ENCODE measurements around the gene GAB2.
A peak's percentile ranks its signal among the peaks of the same experiment; 100 is the strongest.

Gene GAB2

GRCh38 chr11:78208257-78209165 lies 209.1 kb downstream of the GAB2 start:
- H3K4me3 Mint-ChIP-seq = no peak overlapping the region
- no peak for DNase-seq
- H3K4me1 Mint-ChIP-seq = no peaks in the 10 kb centered on the region
- peaks cover 6% of the 10 kb centered on the region for H3K9me3 Mint-ChIP-seq
- no peak for TF ChIP-seq CTCF (IDR thresholded peaks at IDR 0.05)
- peak overlapping the region; percentile 23 for H3K27ac Mint-ChIP-seq
- peaks cover 39% of the 10 kb centered on the region for H3K36me3 Mint-ChIP-seq (ENCODE audit: low read depth)
- peaks cover 3% of the 10 kb centered on the region for H3K27me3 Mint-ChIP-seq (ENCODE audit: low read depth, poor library complexity)

- TF ChIP-seq CTCF (IDR thresholded peaks at IDR 0.05) = no peak
- no peak for DNase-seq
- H3K4me1 Mint-ChIP-seq = no peaks in the 10 kb centered on the region
- H3K4me3 Mint-ChIP-seq = no peak overlapping the region
- peaks cover 6% of the 10 kb centered on the region for H3K9me3 Mint-ChIP-seq
- peaks cover 46% of the 10 kb centered on the region for H3K36me3 Mint-ChIP-seq (ENCODE audit: low read depth)
- peak overlapping the region; percentile 72 for H3K27ac Mint-ChIP-seq
- peaks cover 3% of the 10 kb centered on the region for H3K27me3 Mint-ChIP-seq (ENCODE audit: low read depth, poor library complexity)
Measured at GRCh38 chr11:78207532-78208256, 209.9 kb downstream of the GAB2 start.

- H3K27me3 Mint-ChIP-seq (ENCODE audit: low read depth, poor library complexity) = peaks cover 3% of the 10 kb centered on the region
Measured at GRCh38 chr11:78205691-78206090, 211.9 kb downstream of the GAB2 start.

GRCh38 chr11:78205256-78205655 lies 212.4 kb downstream of the GAB2 start:
- Mint-ChIP-seq H3K9me3 (no peaks in the 10 kb centered on the region), H3K4me3 (no peak overlapping the region), H3K36me3 (ENCODE audit: low read depth) (peaks cover 29% of the 10 kb centered on the region), H3K27ac (no peak overlapping the region), H3K4me1 (peaks cover 6% of the 10 kb centered on the region), H3K27me3 (ENCODE audit: low read depth, poor library complexity) (peaks cover 3% of the 10 kb centered on the region)
- no peak for DNase-seq
- TF ChIP-seq CTCF (IDR thresholded peaks at IDR 0.05) = no peak

More at GRCh38 chr11:78205691-78206090, 211.9 kb downstream of the GAB2 start:
- Mint-ChIP-seq H3K4me1 (peaks cover 6% of the 10 kb centered on the region), H3K27ac (no peak overlapping the region), H3K36me3 (ENCODE audit: low read depth) (peaks cover 33% of the 10 kb centered on the region), H3K4me3 (no peak overlapping the region), H3K9me3 (no peaks in the 10 kb centered on the region)
- DNase-seq = no peak
- no peak for TF ChIP-seq CTCF (IDR thresholded peaks at IDR 0.05)

- Mint-ChIP-seq H3K9me3 (no peaks in the 10 kb centered on the region), H3K36me3 (ENCODE audit: low read depth) (peaks cover 14% of the 10 kb centered on the region), H3K4me1 (peaks cover 6% of the 10 kb centered on the region), H3K27me3 (ENCODE audit: low read depth, poor library complexity) (peaks cover 3% of the 10 kb centered on the region), H3K27ac (no peak overlapping the region), H3K4me3 (no peak overlapping the region)
- TF ChIP-seq CTCF (IDR thresholded peaks at IDR 0.05) = no peak
- no peak for DNase-seq
Measured at GRCh38 chr11:78203184-78203583, 214.4 kb downstream of the GAB2 start.

All from nephron progenitor cell (in vitro differentiated cells).